HepG2 (cell line): ENCODE measurements around the gene KCNH1.

Experiments used
- AFF4 ChIP-seq: sonication (generic); formaldehyde crosslinking; IDR thresholded peaks from 2 replicates; pipeline ENCODE4 v1.4.0; 2020; ENCODE audit warnings: missing genetic modification reagents
- HOXA7 ChIP-seq: sonication (generic); formaldehyde crosslinking; IDR thresholded peaks from 2 replicates; pipeline ENCODE4 v1.8.1; 2022; ENCODE audit warnings: mild to moderate bottlenecking, missing genetic modification reagents, moderate library complexity
- POLR2AphosphoS5 ChIP-seq: IDR thresholded peaks from 2 replicates; pipeline ENCODE4 v1.6.1; 2012; ENCODE audit warnings: low read depth, low read length
- PREB ChIP-seq: sonication (generic); formaldehyde crosslinking; IDR thresholded peaks from 2 replicates; pipeline ENCODE4 v1.4.0; 2020; ENCODE audit warnings: missing genetic modification reagents
- RBFOX2 ChIP-seq: fragments of 200-400 bp; formaldehyde crosslinking; IDR thresholded peaks from 2 replicates; pipeline ENCODE4 v1.6.1; 2017; ENCODE audit warnings: low read depth, mild to moderate bottlenecking, low read length
- TCF7L2 ChIP-seq: IDR thresholded peaks from 2 replicates; pipeline ENCODE4 v1.6.1; 2011; ENCODE audit warnings: mild to moderate bottlenecking, low read depth, low read length, moderate library complexity
- THAP7 ChIP-seq: sonication (generic); formaldehyde crosslinking; IDR thresholded peaks from 2 replicates; pipeline ENCODE4 v1.8.1; 2023; ENCODE audit warnings: mild to moderate bottlenecking, missing genetic modification reagents
- XBP1 ChIP-seq: sonication (generic); formaldehyde crosslinking; IDR thresholded peaks from 2 replicates; pipeline ENCODE4 v1.5.0; 2020; ENCODE audit warnings: missing genetic modification reagents
- ZNF121 ChIP-seq: sonication (generic); formaldehyde crosslinking; IDR thresholded peaks from 2 replicates; pipeline ENCODE4 v1.5.0; 2020; ENCODE audit warnings: mild to moderate bottlenecking, missing genetic modification reagents
- ZNF263 ChIP-seq: sonication (generic); formaldehyde crosslinking; IDR thresholded peaks from 2 replicates; pipeline ENCODE4 v1.4.0; 2020; ENCODE audit warnings: missing genetic modification reagents

- TF ChIP-seq ZNF121 (CRISPR knock-in tag) (no peak), TCF7L2 (no peak), RBFOX2 (no peak), AFF4 (CRISPR knock-in tag) (no peak), XBP1 (no peak), POLR2AphosphoS5 (no peak), HOXA7 (no peak), ZNF263 (no peak), PREB (CRISPR knock-in tag) (no peak), THAP7 (CRISPR knock-in tag) (no peak)
Measured at GRCh38 chr1:211019266-211019665, 114.7 kb downstream of the KCNH1 start.
